PC-3 (cell line): ENCODE data around the gene LRRC75A. TPM values are rescaled to one million over a fixed set of nuclear protein-coding genes. Genes with fewer than 3 reads are reported as not detected.

Source experiments
- ATAC-seq: fragments of 200-7000 bp; cut with Tn5 transposase; 2 replicates; pipeline ENCODE4 v1.9.1; 2020; ENCODE audit warnings: mild to moderate bottlenecking, moderate library complexity
- BruUV-seq: library from RNA; stranded (reverse); fragments of 400-500 nt; replicated peaks from 2 replicates; lab custom pipeline; 2021; lab: Mats Ljungman, UMichigan
- CTCF ChIA-PET: fragments of 300-600 bp; sonication (Branson Sonifier 250); formaldehyde crosslinking; loops from one replicate; lab custom pipeline; 2022; ENCODE audit warnings: antibody characterized with exemption; lab: Charles Lee
- POLR2A ChIA-PET: fragments of 300-600 bp; sonication (Branson Sonifier 250); formaldehyde crosslinking; loops from one replicate; lab custom pipeline; 2022; ENCODE audit warnings: antibody characterized with exemption; ENCODE audit not compliant: unreplicated experiment; lab: Charles Lee
- DNase-seq: peaks from one replicate; pipeline ENCODE4 v3.0.0-alpha.2; 2015
- H2AFZ ChIP-seq: fragments of 300-600 bp; sonication (generic); 2 replicates; pipeline ENCODE4 v1.6.0; 2016; ENCODE audit warnings: antibody characterized with exemption, low read length
- H3F3A ChIP-seq: fragments of 300-600 bp; sonication (generic); one replicate; pipeline ENCODE4 v1.6.0; 2017; ENCODE audit warnings: antibody characterized with exemption, low read length, control low read depth, mild to moderate bottlenecking; ENCODE audit not compliant: unreplicated experiment
- H3K27ac ChIP-seq: fragments of 300-600 bp; sonication (generic); 2 replicates; pipeline ENCODE4 v1.5.1; 2016; ENCODE audit warnings: mild to moderate bottlenecking, low read length
- H3K27me3 ChIP-seq: fragments of 300-600 bp; sonication (generic); 2 replicates; pipeline ENCODE4 v1.6.1; 2016; ENCODE audit warnings: low read length, mixed read lengths
- H3K36me3 ChIP-seq: fragments of 300-600 bp; sonication (generic); 2 replicates; pipeline ENCODE4 v1.6.1; 2016; ENCODE audit warnings: low read depth, mixed run types, low read length, mixed read lengths
- H3K4me1 ChIP-seq: fragments of 300-600 bp; sonication (generic); 2 replicates; pipeline ENCODE4 v1.5.1; 2016; ENCODE audit warnings: low read length; ENCODE audit not compliant: insufficient read depth
- H3K4me2 ChIP-seq: fragments of 300-600 bp; sonication (generic); 2 replicates; pipeline ENCODE4 v1.6.0; 2016; ENCODE audit warnings: low read length
- H3K4me3 ChIP-seq: fragments of 300-600 bp; sonication (generic); 2 replicates; pipeline ENCODE4 v1.5.1; 2016; ENCODE audit warnings: mild to moderate bottlenecking, low read length, mixed read lengths
- H3K79me2 ChIP-seq: fragments of 300-600 bp; sonication (generic); 2 replicates; pipeline ENCODE4 v1.6.1; 2017; ENCODE audit warnings: low read length, mixed read lengths
- H3K9ac ChIP-seq: fragments of 300-600 bp; sonication (generic); 2 replicates; pipeline ENCODE4 v1.6.0; 2016; ENCODE audit warnings: mild to moderate bottlenecking, low read length
- H3K9me2 ChIP-seq: fragments of 300-600 bp; sonication (generic); replicated peaks from 2 replicates; pipeline ENCODE4 v1.6.1; 2016; ENCODE audit warnings: mixed run types, low read length, mixed read lengths
- H3K9me3 ChIP-seq: fragments of 300-600 bp; sonication (generic); 2 replicates; pipeline ENCODE4 v1.6.1; 2016; ENCODE audit warnings: low read length, mixed read lengths
- H4K20me1 ChIP-seq: fragments of 300-600 bp; sonication (generic); 2 replicates; pipeline ENCODE4 v1.6.1; 2016; ENCODE audit warnings: low read length, mixed read lengths
- EZH2 ChIP-seq: fragments of 300-600 bp; sonication (generic); IDR thresholded peaks from one replicate; pipeline ENCODE4 v1.6.1; 2017; ENCODE audit warnings: antibody characterized with exemption, mild to moderate bottlenecking, low read length; ENCODE audit not compliant: unreplicated experiment
- EZH2phosphoT487 ChIP-seq: fragments of 300-600 bp; sonication (generic); IDR thresholded peaks from 2 replicates; pipeline ENCODE4 v1.6.1; 2018; ENCODE audit warnings: mild to moderate bottlenecking, antibody characterized with exemption, low read length, borderline replicate concordance
- intact Hi-C: fragments of 100-400 bp; cut with micrococcal nuclease; formaldehyde crosslinking; loops from 2 replicates; pipeline ENCODE4 v1.9.0; 2023
- total RNA-seq: library from RNA; depleted of rRNA; stranded (reverse); fragments of >200 nt; gene quantifications from 2 replicates; pipeline ENCODE4 v1.2.3, GENCODE V29; 2014
- TF ChIP-seq, protein P1 (sequence below): fragments of 300-600 bp; sonication (generic); conservative IDR thresholded peaks from 2 replicates; pipeline ENCODE4 v1.5.1; 2017; ENCODE audit warnings: antibody characterized with exemption, low read depth, mild to moderate bottlenecking, low read length

Gene LRRC75A
- total RNA-seq, 1 experiment from 2014 or later: 15.8 TPM

DNA sequence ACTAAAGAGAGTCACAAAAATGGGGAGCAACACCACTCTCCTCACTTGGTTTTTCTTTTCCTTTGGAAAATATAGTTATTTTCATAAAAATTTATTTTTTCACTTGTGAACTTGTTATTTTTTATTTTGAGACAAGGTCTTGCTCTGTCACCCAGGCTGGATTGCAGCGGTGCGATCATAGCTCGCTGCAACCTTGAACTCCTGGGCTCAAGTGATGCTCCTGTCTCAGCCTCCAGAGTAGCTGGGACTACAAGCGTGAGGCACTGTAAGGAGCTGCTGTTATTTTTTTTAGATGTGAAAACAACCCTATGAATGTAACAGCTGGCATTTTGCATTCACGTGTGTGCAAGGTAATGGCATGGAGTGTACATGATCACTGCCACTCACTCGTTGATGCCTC, 24.9 kb downstream of the LRRC75A start:
- no peaks in the 10 kb centered on the region for H3K9me2 ChIP-seq
- ATAC-seq (no peak), DNase-seq (no peak)
- no peaks in the 10 kb centered on the region for H3K27me3 ChIP-seq
- no peak overlapping the region for H3K4me2 ChIP-seq
- H3K9me3 ChIP-seq: no peaks in the 10 kb centered on the region
- POLR2A ChIA-PET: no interaction called here
- no peaks in the 10 kb centered on the region for H3K4me1 ChIP-seq
- no peak for TF ChIP-seq EZH2
- TF ChIP-seq EZH2phosphoT487: no peak
- TF ChIP-seq, protein P1, sequence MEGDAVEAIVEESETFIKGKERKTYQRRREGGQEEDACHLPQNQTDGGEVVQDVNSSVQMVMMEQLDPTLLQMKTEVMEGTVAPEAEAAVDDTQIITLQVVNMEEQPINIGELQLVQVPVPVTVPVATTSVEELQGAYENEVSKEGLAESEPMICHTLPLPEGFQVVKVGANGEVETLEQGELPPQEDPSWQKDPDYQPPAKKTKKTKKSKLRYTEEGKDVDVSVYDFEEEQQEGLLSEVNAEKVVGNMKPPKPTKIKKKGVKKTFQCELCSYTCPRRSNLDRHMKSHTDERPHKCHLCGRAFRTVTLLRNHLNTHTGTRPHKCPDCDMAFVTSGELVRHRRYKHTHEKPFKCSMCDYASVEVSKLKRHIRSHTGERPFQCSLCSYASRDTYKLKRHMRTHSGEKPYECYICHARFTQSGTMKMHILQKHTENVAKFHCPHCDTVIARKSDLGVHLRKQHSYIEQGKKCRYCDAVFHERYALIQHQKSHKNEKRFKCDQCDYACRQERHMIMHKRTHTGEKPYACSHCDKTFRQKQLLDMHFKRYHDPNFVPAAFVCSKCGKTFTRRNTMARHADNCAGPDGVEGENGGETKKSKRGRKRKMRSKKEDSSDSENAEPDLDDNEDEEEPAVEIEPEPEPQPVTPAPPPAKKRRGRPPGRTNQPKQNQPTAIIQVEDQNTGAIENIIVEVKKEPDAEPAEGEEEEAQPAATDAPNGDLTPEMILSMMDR: no peak
- intact Hi-C loops: no loop called here
- H3K27ac ChIP-seq: no peak overlapping the region
- no peaks in the 10 kb centered on the region for H4K20me1 ChIP-seq
- no peak overlapping the region for H3K9ac ChIP-seq
- no peaks in the 10 kb centered on the region for H3K36me3 ChIP-seq
- H3F3A ChIP-seq: no peaks in the 10 kb centered on the region
- BruUV-seq: no TSS peak
- no peak overlapping the region for H3K4me3 ChIP-seq
- CTCF ChIA-PET: no interaction called here
- H3K79me2 ChIP-seq: no peaks in the 10 kb centered on the region
- H2AFZ ChIP-seq: no peak overlapping the region

DNA sequence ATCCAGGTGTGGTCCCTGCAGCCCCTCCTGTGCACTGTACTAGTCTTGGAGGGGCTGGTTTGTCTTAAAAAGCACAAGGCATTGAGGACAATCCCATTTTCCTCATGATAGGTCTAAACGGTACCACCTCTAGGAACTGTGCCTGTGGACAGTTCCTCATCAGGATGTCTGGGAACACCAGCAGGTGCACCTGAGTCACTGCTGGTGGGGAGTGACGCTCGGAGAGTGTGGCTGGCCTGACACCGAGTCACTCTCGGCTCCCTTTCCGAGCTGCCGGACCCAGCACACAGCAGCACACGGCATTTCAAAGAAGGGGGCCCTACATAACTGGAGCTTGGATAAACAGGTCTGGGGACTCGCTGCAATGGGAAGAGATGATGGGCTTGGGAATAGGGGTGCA, 25.6 kb downstream of the LRRC75A start:
- H2AFZ ChIP-seq: no peak overlapping the region
- no peaks in the 10 kb centered on the region for H3K36me3 ChIP-seq
- no peaks in the 10 kb centered on the region for H3K9me3 ChIP-seq
- no peaks in the 10 kb centered on the region for H3K4me1 ChIP-seq
- no peak overlapping the region for H3K4me3 ChIP-seq
- no TSS peak for BruUV-seq
- no peaks in the 10 kb centered on the region for H4K20me1 ChIP-seq
- no peak overlapping the region for H3K27ac ChIP-seq
- no peak overlapping the region for H3K9ac ChIP-seq
- no peaks in the 10 kb centered on the region for H3K79me2 ChIP-seq
- ChIA-PET POLR2A (no interaction called here), CTCF (no interaction called here)
- TF ChIP-seq, protein P1: no peak
- TF ChIP-seq EZH2phosphoT487 (no peak), EZH2 (no peak)
- peak; percentile 18 for DNase-seq
- intact Hi-C loops: no loop called here
- H3K4me2 ChIP-seq: no peak overlapping the region
- no peaks in the 10 kb centered on the region for H3F3A ChIP-seq
- H3K27me3 ChIP-seq: no peaks in the 10 kb centered on the region
- ATAC-seq: no peak
- no peaks in the 10 kb centered on the region for H3K9me2 ChIP-seq

DNA sequence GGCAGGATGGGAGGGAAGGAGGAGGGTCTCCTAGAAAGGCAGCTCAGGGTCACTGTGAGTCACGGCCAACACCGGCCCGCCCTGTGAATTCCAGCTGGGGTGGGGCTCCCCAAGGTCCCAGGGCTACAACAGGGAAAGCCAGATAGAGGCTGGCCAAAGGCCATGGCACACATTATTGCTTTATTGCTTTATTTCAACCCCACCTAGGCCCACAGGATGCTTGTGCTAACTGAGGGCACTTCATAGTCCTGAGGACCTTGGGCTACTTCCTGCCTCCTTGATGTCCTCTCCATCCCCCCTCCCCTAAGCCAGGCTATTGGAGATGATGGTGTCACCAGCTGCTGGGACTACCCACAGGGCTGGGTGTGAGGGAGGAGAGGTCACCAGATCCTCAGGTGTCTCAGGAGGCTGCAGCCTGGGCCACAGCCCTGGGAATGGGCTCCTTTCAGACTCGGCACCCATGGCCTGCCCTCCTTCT, 26.1 kb downstream of the LRRC75A start:
- POLR2A ChIA-PET: no interaction called here
- ATAC-seq: no peak

More for the DNA sequence above, 26.1 kb downstream of the LRRC75A start:
- Histone ChIP-seq H3K27me3 (no peaks in the 10 kb centered on the region), H2AFZ (no peak overlapping the region), H3K4me3 (no peak overlapping the region), H3K79me2 (no peaks in the 10 kb centered on the region), H4K20me1 (no peaks in the 10 kb centered on the region), H3F3A (no peaks in the 10 kb centered on the region), H3K4me2 (no peak overlapping the region), H3K9me3 (no peaks in the 10 kb centered on the region), H3K4me1 (no peaks in the 10 kb centered on the region), H3K9ac (no peak overlapping the region), H3K27ac (no peak overlapping the region), H3K9me2 (no peaks in the 10 kb centered on the region), H3K36me3 (no peaks in the 10 kb centered on the region)
- BruUV-seq: no TSS peak
- no peak for TF ChIP-seq EZH2
- TF ChIP-seq, protein P1: no peak
- no peak for TF ChIP-seq EZH2phosphoT487
- CTCF ChIA-PET: no interaction called here
- intact Hi-C loops: no loop called here
- no peak for DNase-seq
